Naive B cell (primary cell): ENCODE results near the gene TOE1. TPM values are rescaled to one million over a fixed set of nuclear protein-coding genes. Genes with fewer than 3 reads are reported as not detected.
"Not testable (repeated sequence)": the region's sequence is repeated elsewhere in the genome, so short reads cannot be mapped to it uniquely, and the experiment has no call there.

Experiments used
- ATAC-seq, 2 donors: fragments of 150-1000 bp; cut with Tn5 transposase; 2 replicates each; pipeline ENCODE4 v1.10.0; 2021; ENCODE audit warnings: low read depth in 2 of 2, mild to moderate bottlenecking in 2 of 2, moderate library complexity in 2 of 2
- DNase-seq: peaks from one replicate; pipeline ENCODE4 v3.0.0; 2022
- H3K27ac Mint-ChIP-seq, 6 donors: one replicate each; pipeline ENCODE4 v1.8.0; 2020 to 2022; ENCODE audit warnings: mild to moderate bottlenecking in 6 of 6, mixed read lengths in 6 of 6, moderate library complexity in 5 of 6, inconsistent platforms in 2 of 6
- H3K27me3 Mint-ChIP-seq, 3 donors: one replicate each; pipeline ENCODE4 v1.8.0; 2021 to 2022; ENCODE audit warnings: mixed read lengths in 3 of 3, mild to moderate bottlenecking in 1 of 3
- H3K36me3 Mint-ChIP-seq, 2 donors: one replicate each; pipeline ENCODE4 v1.8.0; 2020 to 2022; ENCODE audit warnings: mixed read lengths in 2 of 2, inconsistent platforms in 1 of 2, mild to moderate bottlenecking in 1 of 2
- H3K4me1 Mint-ChIP-seq, 3 donors: one replicate each; pipeline ENCODE4 v1.8.0; 2020 to 2022; ENCODE audit warnings: mixed read lengths in 3 of 3, inconsistent platforms in 1 of 3, mild to moderate bottlenecking in 1 of 3, moderate library complexity in 1 of 3
- H3K4me3 Mint-ChIP-seq, 8 donors: one replicate each; pipeline ENCODE4 v1.8.0; 2020 to 2022; ENCODE audit warnings: mild to moderate bottlenecking in 8 of 8, mixed read lengths in 8 of 8, moderate library complexity in 8 of 8, inconsistent platforms in 2 of 8
- H3K9me3 Mint-ChIP-seq, 7 donors: one replicate each; pipeline ENCODE4 v1.8.0; 2020 to 2022; ENCODE audit warnings: mixed read lengths in 7 of 7, mild to moderate bottlenecking in 5 of 7, inconsistent platforms in 2 of 7, moderate library complexity in 1 of 7
- polyA plus RNA-seq, 6 donors: library from polyadenylated mRNA; unstranded; fragments of 300-500 nt; fragmentation: Illumina TruSeq; gene quantifications; one replicate each; pipeline ENCODE4 v1.2.3, GENCODE V29; 2021; ENCODE audit warnings: low read depth in 6 of 6

Gene TOE1
- polyA plus RNA-seq, 6 donors from 2014 or later, result 15.5 to 27.8 (median 20.3) TPM

GRCh38 chr1:45351508-45351907 lies 11.5 kb downstream of the TOE1 start:
- H3K27ac Mint-ChIP-seq, result no peak overlapping the region
- ATAC-seq (no peak), DNase-seq (no peak)
- no peaks in the 10 kb centered on the region for H3K27me3 Mint-ChIP-seq
- H3K36me3 Mint-ChIP-seq, result peaks cover 0 to 4% of the 10 kb centered on the region in 2 donors
- H3K4me1 Mint-ChIP-seq, result peaks cover 0 to 11% (median 0%) of the 10 kb centered on the region in 3 donors
- no peaks in the 10 kb centered on the region for H3K9me3 Mint-ChIP-seq
- H3K4me3 Mint-ChIP-seq, result no peak overlapping the region

- Mint-ChIP-seq H3K36me3 (peaks cover 0 to 8% of the 10 kb centered on the region in 2 donors), H3K27ac (no peak overlapping the region), H3K27me3 (no peaks in the 10 kb centered on the region), H3K9me3 (no peaks in the 10 kb centered on the region), H3K4me3 (no peak overlapping the region), H3K4me1 (peaks cover 0 to 11% (median 0%) of the 10 kb centered on the region in 3 donors)
- DNase-seq (no peak), ATAC-seq (no peak)
These were observed 13.7 kb downstream of the TOE1 start for GRCh38 chr1:45353685-45354084.

- Mint-ChIP-seq H3K9me3 (no peaks in the 10 kb centered on the region), H3K27ac (peak overlapping the region in 1 of 6 donors; percentile 32), H3K4me1 (peaks cover 0 to 10% (median 1%) of the 10 kb centered on the region in 3 donors), H3K27me3 (no peaks in the 10 kb centered on the region), H3K36me3 (peaks cover 0 to 8% of the 10 kb centered on the region in 2 donors), H3K4me3 (no peak overlapping the region)
- no peak for ATAC-seq
- DNase-seq, result no peak
These were observed 14.9 kb downstream of the TOE1 start for GRCh38 chr1:45354838-45355237.

DNA sequence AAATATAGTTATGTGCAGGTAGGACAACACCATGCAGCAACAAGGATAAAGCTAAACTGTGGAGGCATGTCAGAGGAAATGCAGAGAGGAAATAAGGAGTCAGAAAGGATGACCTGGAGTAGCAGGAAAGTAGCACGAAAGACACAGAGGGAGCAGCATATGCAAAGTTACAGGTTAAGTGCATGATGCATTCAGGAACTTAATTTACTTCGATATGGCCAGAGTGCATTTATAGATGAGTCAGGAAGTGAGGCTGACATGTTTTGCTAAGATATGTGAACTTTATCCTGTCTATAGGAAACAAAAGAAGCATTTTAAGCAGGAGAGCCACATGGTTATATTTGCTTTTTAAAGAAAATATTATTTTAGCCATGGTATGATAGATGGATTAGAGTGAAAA lies 15.7 kb downstream of the TOE1 start:
- Mint-ChIP-seq H3K9me3 (no peaks in the 10 kb centered on the region), H3K4me3 (no peak overlapping the region), H3K27me3 (no peaks in the 10 kb centered on the region), H3K4me1 (peaks cover 0 to 15% (median 9%) of the 10 kb centered on the region in 3 donors), H3K36me3 (peaks cover 0 to 8% of the 10 kb centered on the region in 2 donors), H3K27ac (peak overlapping the region in 1 of 6 donors; percentile 33)
- DNase-seq (no peak), ATAC-seq (no peak)

DNA sequence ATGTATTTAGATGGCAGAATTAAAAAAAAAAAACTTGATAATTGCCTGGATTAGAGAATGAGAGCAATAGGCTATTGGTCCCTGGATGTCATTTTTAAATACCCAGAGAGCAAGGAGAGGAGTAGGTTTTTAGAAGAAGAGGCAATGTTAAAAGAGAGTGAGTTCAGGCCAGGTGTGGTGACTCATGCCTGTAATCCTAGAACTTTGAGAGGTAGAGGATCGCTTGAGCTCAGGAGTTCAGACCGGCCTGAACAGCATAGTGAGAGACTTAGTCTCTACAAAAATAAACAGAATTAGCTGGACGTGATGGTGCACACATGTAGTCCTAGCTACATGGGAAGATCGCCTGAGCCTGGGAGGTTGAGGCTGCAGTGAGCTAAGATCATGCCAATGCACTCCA lies 16.2 kb downstream of the TOE1 start:
- ATAC-seq (no peak), DNase-seq (no peak)
- peaks cover 5 to 15% (median 9%) of the 10 kb centered on the region in 3 donors for H3K4me1 Mint-ChIP-seq
- peaks cover 0 to 8% of the 10 kb centered on the region in 2 donors for H3K36me3 Mint-ChIP-seq
- H3K4me3 Mint-ChIP-seq, result no peak overlapping the region
- no peaks in the 10 kb centered on the region for H3K27me3 Mint-ChIP-seq
- H3K9me3 Mint-ChIP-seq, result no peaks in the 10 kb centered on the region
- peak overlapping the region in 2 of 6 donors; percentile 9 to 33 for H3K27ac Mint-ChIP-seq

DNA sequence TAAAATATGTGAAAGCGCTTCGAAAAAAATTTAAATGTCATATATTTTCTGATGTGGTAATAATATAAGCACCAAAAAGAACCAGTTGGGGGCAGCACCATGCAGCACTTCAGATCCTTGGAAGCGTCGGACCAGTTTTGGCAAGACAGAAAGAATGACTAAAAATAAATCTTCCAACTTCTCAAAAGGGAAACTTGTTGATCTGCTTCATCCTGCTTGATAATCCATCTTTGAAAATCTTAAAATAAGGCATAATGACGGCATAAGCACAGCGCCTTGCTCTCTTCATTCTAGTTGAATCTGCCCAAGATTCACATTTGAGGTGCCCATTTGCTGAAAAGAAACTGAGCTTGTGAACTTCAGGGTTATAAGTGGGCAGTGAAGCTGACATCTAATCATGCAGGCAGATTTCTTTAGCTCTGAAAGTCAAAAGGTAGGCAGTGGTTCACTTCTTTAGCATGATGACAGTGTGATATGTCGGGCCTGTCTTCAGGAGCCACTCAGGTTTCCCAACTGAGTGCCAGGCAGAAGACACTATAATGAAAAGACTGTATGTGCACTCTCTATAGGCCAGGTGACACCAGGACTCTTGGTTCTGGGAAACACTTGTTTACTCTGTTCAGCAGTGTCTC lies 20.0 kb downstream of the TOE1 start:
- ATAC-seq (peak; percentile 71 to 78), DNase-seq (peak; percentile 59)
- Mint-ChIP-seq H3K4me3 (peak overlapping the region in 6 of 8 donors; percentile 19 to 88 (median 42)), H3K27me3 (no peaks in the 10 kb centered on the region), H3K27ac (peak overlapping the region in 2 of 6 donors; percentile 57 to 62), H3K36me3 (peaks cover 0 to 4% of the 10 kb centered on the region in 2 donors), H3K4me1 (peaks cover 5 to 15% (median 14%) of the 10 kb centered on the region in 3 donors), H3K9me3 (no peaks in the 10 kb centered on the region)

- Mint-ChIP-seq H3K27ac (peak overlapping the region in 2 of 6 donors; percentile 29 to 62), H3K4me3 (peak overlapping the region in 2 of 8 donors; percentile 16 to 21), H3K4me1 (peaks cover 5 to 14% (median 9%) of the 10 kb centered on the region in 3 donors)
- not testable (repeated sequence) for H3K9me3 Mint-ChIP-seq, ATAC-seq, DNase-seq, H3K27me3 Mint-ChIP-seq, H3K36me3 Mint-ChIP-seq
These were observed 21.0 kb downstream of the TOE1 start for GRCh38 chr1:45360981-45361380.

GRCh38 chr1:45364294-45364693 lies 24.3 kb downstream of the TOE1 start:
- no peaks in the 10 kb centered on the region for H3K27me3 Mint-ChIP-seq
- peak overlapping the region in 2 of 6 donors; percentile 37 to 60 for H3K27ac Mint-ChIP-seq
- H3K36me3 Mint-ChIP-seq, result peaks cover 0 to under 1% of the 10 kb centered on the region in 2 donors
- no peak for DNase-seq
- no peak for ATAC-seq
- H3K4me3 Mint-ChIP-seq, result no peak overlapping the region
- H3K9me3 Mint-ChIP-seq, result no peaks in the 10 kb centered on the region
- H3K4me1 Mint-ChIP-seq, result peaks cover 5 to 14% (median 8%) of the 10 kb centered on the region in 3 donors

- Mint-ChIP-seq H3K9me3 (no peaks in the 10 kb centered on the region), H3K27me3 (no peaks in the 10 kb centered on the region), H3K27ac (peak overlapping the region in 1 of 6 donors; percentile 18), H3K4me1 (peaks cover 7 to 11% (median 9%) of the 10 kb centered on the region in 3 donors), H3K4me3 (no peak overlapping the region), H3K36me3 (peaks cover 0 to 4% of the 10 kb centered on the region in 2 donors)
- DNase-seq (no peak), ATAC-seq (no peak)
These were observed 25.1 kb downstream of the TOE1 start for GRCh38 chr1:45365051-45365450.

DNA sequence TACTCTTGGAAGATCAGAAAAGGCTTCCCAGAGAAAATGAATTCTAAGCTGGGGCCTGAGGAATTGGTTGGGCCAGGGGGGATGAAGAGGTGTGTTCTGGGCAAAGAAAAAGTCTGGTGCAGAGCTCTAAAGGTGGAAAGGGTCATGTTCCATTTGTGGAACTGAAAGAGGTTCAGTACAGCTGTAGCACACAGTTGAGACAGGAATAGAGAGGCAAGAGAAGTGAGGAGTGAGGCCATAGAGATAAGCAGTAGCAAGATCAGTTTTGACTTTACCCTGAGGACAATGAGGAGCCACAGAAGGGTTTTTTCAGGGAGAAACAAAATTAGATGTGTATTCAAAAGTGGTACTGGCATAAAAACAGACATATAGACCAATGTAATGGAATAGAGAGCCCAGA lies 30.6 kb downstream of the TOE1 start:
- DNase-seq (no peak), ATAC-seq (peak in 1 of 2 donors; percentile 52)
- H3K36me3 Mint-ChIP-seq, result peaks cover 0 to 4% of the 10 kb centered on the region in 2 donors
- no peaks in the 10 kb centered on the region for H3K27me3 Mint-ChIP-seq
- peak overlapping the region in 5 of 6 donors; percentile 11 to 76 (median 31) for H3K27ac Mint-ChIP-seq
- H3K9me3 Mint-ChIP-seq, result no peaks in the 10 kb centered on the region
- H3K4me1 Mint-ChIP-seq, result peaks cover 31 to 45% (median 44%) of the 10 kb centered on the region in 3 donors
- H3K4me3 Mint-ChIP-seq, result peak overlapping the region in 2 of 8 donors; percentile 5 to 55

GRCh38 chr1:45373573-45373972 lies 33.6 kb downstream of the TOE1 start:
- no peaks in the 10 kb centered on the region for H3K9me3 Mint-ChIP-seq
- H3K4me1 Mint-ChIP-seq, result peaks cover 35 to 45% (median 44%) of the 10 kb centered on the region in 3 donors
- ATAC-seq (peak; percentile 44 to 51), DNase-seq (no peak)
- no peaks in the 10 kb centered on the region for H3K27me3 Mint-ChIP-seq
- H3K27ac Mint-ChIP-seq, result peak overlapping the region in 5 of 6 donors; percentile 22 to 82 (median 29)
- H3K36me3 Mint-ChIP-seq, result peaks cover 7 to 9% of the 10 kb centered on the region in 2 donors
- peak overlapping the region in 7 of 8 donors; percentile 51 to 77 (median 64) for H3K4me3 Mint-ChIP-seq

GRCh38 chr1:45375104-45376090 lies 35.4 kb downstream of the TOE1 start:
- ATAC-seq (peak; percentile 60 to 67), DNase-seq (no peak)
- Mint-ChIP-seq H3K4me1 (peaks cover 33 to 43% (median 38%) of the 10 kb centered on the region in 3 donors), H3K27me3 (no peaks in the 10 kb centered on the region), H3K4me3 (peak overlapping the region in 5 of 8 donors; percentile 3 to 43 (median 10)), H3K9me3 (no peaks in the 10 kb centered on the region), H3K36me3 (peaks cover 5 to 7% of the 10 kb centered on the region in 2 donors), H3K27ac (peak overlapping the region; percentile 23 to 95 (median 85))

GRCh38 chr1:45378184-45378583 lies 38.2 kb downstream of the TOE1 start:
- H3K27me3 Mint-ChIP-seq, result no peaks in the 10 kb centered on the region
- no peaks in the 10 kb centered on the region for H3K9me3 Mint-ChIP-seq
- no peak overlapping the region for H3K27ac Mint-ChIP-seq
- no peak overlapping the region for H3K4me3 Mint-ChIP-seq
- DNase-seq (no peak), ATAC-seq (no peak)
- peaks cover 22 to 30% (median 23%) of the 10 kb centered on the region in 3 donors for H3K4me1 Mint-ChIP-seq
- peaks cover 5 to 7% of the 10 kb centered on the region in 2 donors for H3K36me3 Mint-ChIP-seq
